Measurements from ENCODE around the gene KCNK2.
A peak's percentile ranks its signal among the peaks of the same experiment; 100 is the strongest.

Gene KCNK2, protein sequence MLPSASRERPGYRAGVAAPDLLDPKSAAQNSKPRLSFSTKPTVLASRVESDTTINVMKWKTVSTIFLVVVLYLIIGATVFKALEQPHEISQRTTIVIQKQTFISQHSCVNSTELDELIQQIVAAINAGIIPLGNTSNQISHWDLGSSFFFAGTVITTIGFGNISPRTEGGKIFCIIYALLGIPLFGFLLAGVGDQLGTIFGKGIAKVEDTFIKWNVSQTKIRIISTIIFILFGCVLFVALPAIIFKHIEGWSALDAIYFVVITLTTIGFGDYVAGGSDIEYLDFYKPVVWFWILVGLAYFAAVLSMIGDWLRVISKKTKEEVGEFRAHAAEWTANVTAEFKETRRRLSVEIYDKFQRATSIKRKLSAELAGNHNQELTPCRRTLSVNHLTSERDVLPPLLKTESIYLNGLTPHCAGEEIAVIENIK

DNA sequence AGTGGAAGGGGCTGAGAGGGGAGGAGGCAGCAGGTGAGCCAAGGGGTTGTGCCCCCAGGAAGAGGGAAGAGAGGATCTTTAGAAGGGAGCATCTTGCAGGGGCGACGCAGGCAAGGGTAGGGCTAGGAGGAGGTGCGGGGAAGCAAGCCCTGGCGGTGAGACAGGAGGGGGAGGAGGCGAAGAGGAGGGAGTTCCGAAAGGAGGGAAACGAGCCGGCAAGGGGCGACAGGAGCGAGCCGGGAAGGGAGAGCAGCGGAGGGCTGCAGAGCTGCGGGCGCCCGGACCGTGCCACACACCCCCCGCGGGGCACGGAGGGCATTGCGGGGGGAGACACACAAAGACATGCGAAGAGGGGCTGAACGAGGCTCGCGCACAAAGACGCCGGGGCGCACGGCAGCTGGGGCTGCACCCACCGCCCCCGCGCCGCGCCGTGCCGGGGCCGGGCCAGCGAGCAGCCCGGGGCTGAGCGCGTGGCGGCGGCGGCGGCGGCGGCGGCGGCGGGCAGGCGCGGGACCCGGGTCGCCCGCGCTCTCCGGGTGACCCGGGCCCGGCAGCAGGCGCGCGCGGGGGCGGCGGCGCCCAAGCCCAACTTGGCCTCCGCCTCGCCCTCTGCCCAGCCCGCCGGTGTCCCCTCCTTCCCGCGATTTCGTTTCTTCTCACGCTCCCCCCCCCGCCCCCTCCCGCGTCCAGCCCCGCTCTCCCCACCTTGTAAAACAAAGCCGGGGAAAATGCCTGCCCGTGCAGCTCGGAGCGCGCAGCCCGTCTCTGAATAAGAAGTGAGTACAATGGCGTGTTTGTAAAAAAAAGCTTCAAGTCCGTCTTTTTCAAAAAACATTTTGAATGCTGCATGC lies at the start of gene KCNK2:
Gene KCNK2, plus strand, starts transcription at position 206 of the 851 bp plus-strand sequence. CDS start 649 bp downstream, outside the sequence.
- H3K36me3 ChIP-seq (ENCODE audit: insufficient read depth, low read length), result no peaks in the 10 kb centered on the region
- no peaks in the 10 kb centered on the region for H3K4me1 ChIP-seq (ENCODE audit: insufficient read depth, low read length)
- no peaks in the 10 kb centered on the region for H3K9me3 ChIP-seq (ENCODE audit: control insufficient read depth, insufficient read depth, low read length)
- H3K9ac ChIP-seq (ENCODE audit: low read depth, low read length), result peak within 1 kb of the TSS; percentile 51

GRCh38 chr1:215032911-215033526 lies 49.5 kb upstream of the KCNK2 start:
- Histone ChIP-seq H3K9me3 (ENCODE audit: control insufficient read depth, insufficient read depth, low read length) (no peaks in the 10 kb centered on the region), H3K9ac (ENCODE audit: low read depth, low read length) (no peak overlapping the region), H3K36me3 (ENCODE audit: insufficient read depth, low read length) (no peaks in the 10 kb centered on the region), H3K4me1 (ENCODE audit: insufficient read depth, low read length) (no peaks in the 10 kb centered on the region)

- Histone ChIP-seq H3K9me3 (ENCODE audit: control insufficient read depth, insufficient read depth, low read length) (no peaks in the 10 kb centered on the region), H3K4me1 (ENCODE audit: insufficient read depth, low read length) (no peaks in the 10 kb centered on the region), H3K36me3 (ENCODE audit: insufficient read depth, low read length) (no peaks in the 10 kb centered on the region), H3K9ac (ENCODE audit: low read depth, low read length) (no peak overlapping the region)
These were observed 42.3 kb upstream of the KCNK2 start for GRCh38 chr1:215040190-215040589.

GRCh38 chr1:215043401-215043800 lies 39.1 kb upstream of the KCNK2 start:
- Histone ChIP-seq H3K4me1 (ENCODE audit: insufficient read depth, low read length) (no peaks in the 10 kb centered on the region), H3K36me3 (ENCODE audit: insufficient read depth, low read length) (no peaks in the 10 kb centered on the region), H3K9me3 (ENCODE audit: control insufficient read depth, insufficient read depth, low read length) (no peaks in the 10 kb centered on the region)

GRCh38 chr1:215044151-215044550 lies 38.4 kb upstream of the KCNK2 start:
- no peak overlapping the region for H3K9ac ChIP-seq (ENCODE audit: low read depth, low read length)
- no peaks in the 10 kb centered on the region for H3K9me3 ChIP-seq (ENCODE audit: control insufficient read depth, insufficient read depth, low read length)
- no peaks in the 10 kb centered on the region for H3K4me1 ChIP-seq (ENCODE audit: insufficient read depth, low read length)
- H3K36me3 ChIP-seq (ENCODE audit: insufficient read depth, low read length), result no peaks in the 10 kb centered on the region

More at GRCh38 chr1:215043401-215043800, 39.1 kb upstream of the KCNK2 start:
- H3K9ac ChIP-seq (ENCODE audit: low read depth, low read length), result no peak overlapping the region

GRCh38 chr1:215045698-215046308 lies 36.7 kb upstream of the KCNK2 start:
- H3K4me1 ChIP-seq (ENCODE audit: insufficient read depth, low read length), result no peaks in the 10 kb centered on the region
- H3K36me3 ChIP-seq (ENCODE audit: insufficient read depth, low read length), result no peaks in the 10 kb centered on the region
- no peak overlapping the region for H3K9ac ChIP-seq (ENCODE audit: low read depth, low read length)
- H3K9me3 ChIP-seq (ENCODE audit: control insufficient read depth, insufficient read depth, low read length), result no peaks in the 10 kb centered on the region

DNA sequence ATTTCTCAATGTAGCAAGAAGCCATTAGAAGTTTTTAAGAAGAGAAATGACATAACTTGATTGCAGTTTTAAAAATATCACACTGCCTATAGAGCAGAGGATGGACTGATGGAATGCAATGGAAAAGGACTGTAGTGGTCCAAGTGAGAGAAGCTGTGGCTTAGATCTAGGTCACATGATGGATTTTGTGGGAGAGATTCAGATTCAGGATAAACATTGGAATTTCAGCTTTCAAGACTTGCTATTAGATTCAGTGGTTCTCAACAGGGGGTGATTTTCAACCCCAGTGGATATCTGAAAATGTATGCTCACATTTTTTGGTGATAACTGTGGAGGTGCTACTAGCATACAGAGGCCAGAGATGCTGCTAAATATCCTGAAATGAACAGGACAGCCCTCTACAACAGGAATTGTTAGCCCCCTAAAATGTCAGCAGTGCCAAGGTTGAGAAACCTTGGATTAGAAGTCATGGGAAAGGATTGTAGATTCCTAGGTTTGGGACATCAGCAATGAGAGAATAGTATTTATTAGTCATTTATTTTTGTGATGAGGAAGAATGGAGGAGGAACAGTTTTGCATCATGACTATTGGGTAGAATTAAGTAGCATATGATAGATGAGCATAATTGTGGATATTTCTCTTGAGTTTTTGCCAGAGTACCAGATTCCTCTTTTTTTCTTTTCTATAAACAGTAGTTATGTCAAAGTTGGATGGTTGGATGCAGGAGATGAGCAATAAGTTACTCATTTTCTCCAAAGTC lies 30.1 kb upstream of the KCNK2 start:
- no peak overlapping the region for H3K9ac ChIP-seq (ENCODE audit: low read depth, low read length)
- no peaks in the 10 kb centered on the region for H3K9me3 ChIP-seq (ENCODE audit: control insufficient read depth, insufficient read depth, low read length)
- H3K36me3 ChIP-seq (ENCODE audit: insufficient read depth, low read length), result no peaks in the 10 kb centered on the region
- no peaks in the 10 kb centered on the region for H3K4me1 ChIP-seq (ENCODE audit: insufficient read depth, low read length)

GRCh38 chr1:215054266-215054665 lies 28.3 kb upstream of the KCNK2 start:
- H3K9ac ChIP-seq (ENCODE audit: low read depth, low read length), result no peak overlapping the region
- H3K36me3 ChIP-seq (ENCODE audit: insufficient read depth, low read length), result no peaks in the 10 kb centered on the region
- no peaks in the 10 kb centered on the region for H3K4me1 ChIP-seq (ENCODE audit: insufficient read depth, low read length)
- no peaks in the 10 kb centered on the region for H3K9me3 ChIP-seq (ENCODE audit: control insufficient read depth, insufficient read depth, low read length)

GRCh38 chr1:215055281-215055935 lies 27.1 kb upstream of the KCNK2 start:
- Histone ChIP-seq H3K36me3 (ENCODE audit: insufficient read depth, low read length) (no peaks in the 10 kb centered on the region), H3K9ac (ENCODE audit: low read depth, low read length) (no peak overlapping the region), H3K9me3 (ENCODE audit: control insufficient read depth, insufficient read depth, low read length) (no peaks in the 10 kb centered on the region), H3K4me1 (ENCODE audit: insufficient read depth, low read length) (no peaks in the 10 kb centered on the region)

GRCh38 chr1:215056584-215056983 lies 26.0 kb upstream of the KCNK2 start:
- Histone ChIP-seq H3K4me1 (ENCODE audit: insufficient read depth, low read length) (no peaks in the 10 kb centered on the region), H3K36me3 (ENCODE audit: insufficient read depth, low read length) (no peaks in the 10 kb centered on the region), H3K9me3 (ENCODE audit: control insufficient read depth, insufficient read depth, low read length) (no peaks in the 10 kb centered on the region), H3K9ac (ENCODE audit: low read depth, low read length) (no peak overlapping the region)

- Histone ChIP-seq H3K9ac (ENCODE audit: low read depth, low read length) (no peak overlapping the region), H3K36me3 (ENCODE audit: insufficient read depth, low read length) (no peaks in the 10 kb centered on the region), H3K9me3 (ENCODE audit: control insufficient read depth, insufficient read depth, low read length) (no peaks in the 10 kb centered on the region), H3K4me1 (ENCODE audit: insufficient read depth, low read length) (no peaks in the 10 kb centered on the region)
These were observed 22.6 kb upstream of the KCNK2 start for GRCh38 chr1:215059947-215060346.

GRCh38 chr1:215064327-215064726 lies 18.2 kb upstream of the KCNK2 start:
- Histone ChIP-seq H3K9ac (ENCODE audit: low read depth, low read length) (no peak overlapping the region), H3K4me1 (ENCODE audit: insufficient read depth, low read length) (no peaks in the 10 kb centered on the region), H3K9me3 (ENCODE audit: control insufficient read depth, insufficient read depth, low read length) (no peaks in the 10 kb centered on the region), H3K36me3 (ENCODE audit: insufficient read depth, low read length) (no peaks in the 10 kb centered on the region)

DNA sequence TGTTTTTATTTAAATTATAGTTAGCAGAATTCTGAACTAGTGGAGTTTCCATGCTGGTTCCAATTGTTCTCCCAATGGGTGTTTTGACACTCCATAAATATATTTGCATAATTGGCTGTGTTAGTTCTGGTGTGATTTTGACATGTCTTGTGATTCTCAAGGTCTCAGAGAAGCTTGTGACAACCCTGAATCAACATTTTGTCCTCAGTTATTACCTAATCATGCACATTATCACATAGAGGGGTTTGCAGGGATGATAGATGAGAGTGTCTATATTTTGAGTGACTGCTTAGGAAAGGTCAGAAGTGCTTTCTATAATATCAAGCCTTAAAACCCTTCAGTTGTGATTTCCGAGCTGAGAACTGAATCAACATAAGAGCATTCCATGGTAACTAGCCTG lies 11.5 kb upstream of the KCNK2 start:
- no peaks in the 10 kb centered on the region for H3K4me1 ChIP-seq (ENCODE audit: insufficient read depth, low read length)
- no peak overlapping the region for H3K9ac ChIP-seq (ENCODE audit: low read depth, low read length)
- H3K9me3 ChIP-seq (ENCODE audit: control insufficient read depth, insufficient read depth, low read length), result no peaks in the 10 kb centered on the region
- no peaks in the 10 kb centered on the region for H3K36me3 ChIP-seq (ENCODE audit: insufficient read depth, low read length)

Measured in ES-I3 (cell line).